Pulmonary artery endothelial cell (primary cell): Measurements from ENCODE around the gene CHAT. TPM values are rescaled to one million over a fixed set of nuclear protein-coding genes. Genes with fewer than 3 reads are reported as not detected.

Experiments
- DNase-seq: peaks from one replicate; pipeline ENCODE4 v3.0.0-alpha.2; 2011; ENCODE audit warnings: low read depth, low spot score
- total RNA-seq: library from RNA; depleted of rRNA; stranded (reverse); fragments of >200 nt; gene quantifications from 2 replicates; pipeline ENCODE4 v1.2.3, GENCODE V29; 2014

Gene CHAT
- total RNA-seq, 1 donor from 2014 or later: not detected

- no peak for DNase-seq
These were observed 1.9 kb upstream of the CHAT start for GRCh38 chr10:49611816-49612512.

GRCh38 chr10:49612513-49613164, 1.2 kb upstream of the CHAT start:
- DNase-seq: no peak

- DNase-seq: no peak
These were observed 514 bp upstream of the CHAT start for GRCh38 chr10:49613165-49613881.

GRCh38 chr10:49614242-49615198, 683 bp downstream of the CHAT start:
- DNase-seq: no peak

- no peak for DNase-seq
These were observed 1.4 kb downstream of the CHAT start for GRCh38 chr10:49615213-49615612.

GRCh38 chr10:49615721-49616120, 1.9 kb downstream of the CHAT start:
- no peak for DNase-seq

- DNase-seq: no peak
These were observed 2.7 kb downstream of the CHAT start for GRCh38 chr10:49616421-49617101.

GRCh38 chr10:49617121-49618020, 3.5 kb downstream of the CHAT start:
- DNase-seq: no peak

- no peak for DNase-seq
These were observed 5.0 kb downstream of the CHAT start for GRCh38 chr10:49618821-49619220.

GRCh38 chr10:49619613-49620012, 5.8 kb downstream of the CHAT start:
- no peak for DNase-seq

GRCh38 chr10:49620286-49620810, 6.5 kb downstream of the CHAT start:
- no peak for DNase-seq

- DNase-seq: no peak
These were observed 7.1 kb downstream of the CHAT start for GRCh38 chr10:49620841-49621378.

GRCh38 chr10:49621561-49621960, 7.7 kb downstream of the CHAT start:
- DNase-seq: no peak

- no peak for DNase-seq
These were observed 8.9 kb downstream of the CHAT start for GRCh38 chr10:49622426-49623425.

- no peak for DNase-seq
These were observed 10.8 kb downstream of the CHAT start for GRCh38 chr10:49624629-49625028.

GRCh38 chr10:49625411-49625810, 11.6 kb downstream of the CHAT start:
- no peak for DNase-seq

GRCh38 chr10:49627038-49627437, 13.2 kb downstream of the CHAT start:
- no peak for DNase-seq

- DNase-seq: no peak
These were observed 13.9 kb downstream of the CHAT start for GRCh38 chr10:49627644-49628247.
